ENCODE measurements around the gene NXF2.
"Not testable (repeated sequence)": the region's sequence is repeated elsewhere in the genome, so short reads cannot be mapped to it uniquely, and the experiment has no call there.

The NXF2 gene, protein sequence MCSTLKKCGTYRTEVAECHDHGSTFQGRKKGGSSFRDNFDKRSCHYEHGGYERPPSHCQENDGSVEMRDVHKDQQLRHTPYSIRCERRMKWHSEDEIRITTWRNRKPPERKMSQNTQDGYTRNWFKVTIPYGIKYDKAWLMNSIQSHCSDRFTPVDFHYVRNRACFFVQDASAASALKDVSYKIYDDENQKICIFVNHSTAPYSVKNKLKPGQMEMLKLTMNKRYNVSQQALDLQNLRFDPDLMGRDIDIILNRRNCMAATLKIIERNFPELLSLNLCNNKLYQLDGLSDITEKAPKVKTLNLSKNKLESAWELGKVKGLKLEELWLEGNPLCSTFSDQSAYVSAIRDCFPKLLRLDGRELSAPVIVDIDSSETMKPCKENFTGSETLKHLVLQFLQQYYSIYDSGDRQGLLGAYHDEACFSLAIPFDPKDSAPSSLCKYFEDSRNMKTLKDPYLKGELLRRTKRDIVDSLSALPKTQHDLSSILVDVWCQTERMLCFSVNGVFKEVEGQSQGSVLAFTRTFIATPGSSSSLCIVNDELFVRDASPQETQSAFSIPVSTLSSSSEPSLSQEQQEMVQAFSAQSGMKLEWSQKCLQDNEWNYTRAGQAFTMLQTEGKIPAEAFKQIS

DNA sequence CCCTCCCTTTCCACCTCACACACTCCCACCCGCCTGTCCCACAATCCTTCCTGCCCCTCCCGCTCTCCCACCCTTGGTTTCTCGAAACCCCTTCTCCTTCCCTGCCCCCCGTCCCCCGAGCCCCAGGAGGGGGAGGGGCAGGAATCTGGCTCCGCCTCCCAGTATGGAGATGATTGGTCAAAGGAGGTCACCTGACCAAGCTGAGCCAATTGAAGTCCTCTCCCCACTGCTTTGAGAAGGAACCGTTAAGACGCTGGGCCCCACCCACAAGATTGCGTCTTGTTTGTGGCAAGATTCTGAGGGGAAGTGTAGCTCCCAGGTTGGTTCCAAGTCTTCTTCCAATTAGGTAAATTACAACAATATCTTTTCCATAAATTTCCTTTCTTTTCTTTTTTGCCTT lies at the start of gene NXF2:
Gene NXF2, plus strand, starts transcription at position 275 of the 400 bp plus-strand sequence. CDS start 59,912 bp downstream, outside the sequence.
- H3K36me3 ChIP-seq; H3K4me3 ChIP-seq; intact Hi-C loops (cut with DNase I; ENCODE audit: low total_unique reads); H3K4me1 ChIP-seq; DNase-seq; H3K9me3 ChIP-seq; H3K27ac ChIP-seq; H3K27me3 ChIP-seq: not testable (repeated sequence)

DNA sequence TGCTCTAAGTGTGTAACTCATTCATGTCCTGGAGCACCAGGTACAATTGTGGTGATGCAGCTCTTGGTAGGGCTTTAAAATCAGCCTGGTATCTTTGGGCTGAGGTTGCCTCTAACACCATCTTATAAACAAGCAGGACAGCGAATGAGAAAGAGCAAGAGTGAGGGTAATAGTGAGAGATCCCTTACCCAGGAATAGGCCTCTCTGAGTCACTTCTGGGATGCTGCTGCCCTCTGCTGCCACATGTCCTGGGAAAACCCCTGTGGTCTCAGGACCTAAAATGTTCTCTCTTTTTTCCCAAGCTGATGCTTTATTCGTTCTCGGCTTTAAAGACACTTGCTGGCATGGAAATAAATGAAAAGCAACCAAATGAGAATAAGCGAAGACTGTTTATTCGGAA lies 39.0 kb upstream of the NXF2 start:
- H3K27ac ChIP-seq; DNase-seq; intact Hi-C loops (cut with DNase I; ENCODE audit: low total_unique reads); H3K36me3 ChIP-seq; H3K9me3 ChIP-seq; H3K27me3 ChIP-seq; H3K4me1 ChIP-seq; H3K4me3 ChIP-seq: not testable (repeated sequence)

DNA sequence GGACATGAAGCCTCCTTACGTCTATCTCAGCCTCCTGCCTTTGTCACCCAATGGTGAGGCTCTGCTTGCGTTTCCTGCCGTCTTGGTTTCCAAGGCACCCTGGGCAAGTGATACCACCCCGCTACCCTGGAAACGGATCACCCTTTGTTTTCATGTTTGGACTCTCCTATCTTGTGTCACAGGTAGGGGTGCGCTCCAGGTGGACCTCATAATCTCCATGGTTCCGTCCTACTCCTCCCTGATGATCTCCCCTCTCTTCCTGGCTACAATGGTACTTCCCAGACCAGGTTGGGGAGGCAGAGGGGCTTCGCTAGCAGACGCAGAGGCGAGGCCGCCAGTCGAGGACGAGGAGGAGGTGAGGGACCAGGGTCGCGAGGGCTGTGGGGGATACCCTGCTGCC lies 32.0 kb upstream of the NXF2 start, which contains the start of gene TCP11X1:
Gene TCP11X1, plus strand, starts transcription at position 316 of the 400 bp plus-strand sequence.
- H3K36me3 ChIP-seq; DNase-seq; H3K4me1 ChIP-seq; H3K4me3 ChIP-seq; H3K27me3 ChIP-seq; intact Hi-C loops (cut with DNase I; ENCODE audit: low total_unique reads); H3K27ac ChIP-seq; H3K9me3 ChIP-seq: not testable (repeated sequence)

DNA sequence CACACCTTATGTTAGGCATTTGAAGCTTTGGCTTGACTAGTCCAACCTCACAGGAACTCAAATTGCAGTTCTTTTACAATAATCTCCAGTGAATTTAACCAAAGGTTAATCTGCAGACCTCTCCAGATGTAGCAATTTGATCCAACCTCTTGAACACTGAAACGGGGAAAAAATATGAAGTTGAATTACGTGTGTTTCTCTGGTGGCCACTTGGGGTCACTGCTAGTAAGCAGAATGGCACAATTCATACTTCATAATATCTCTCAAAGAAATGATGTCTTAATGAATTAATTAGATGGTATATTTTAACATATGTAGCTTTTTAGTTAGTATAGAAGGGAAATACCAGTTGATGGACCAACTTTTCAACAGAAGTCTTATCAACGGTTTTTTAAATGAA lies 30.5 kb upstream of the NXF2 start:
- DNase-seq; H3K27ac ChIP-seq; H3K4me3 ChIP-seq; H3K36me3 ChIP-seq; H3K9me3 ChIP-seq; H3K27me3 ChIP-seq; intact Hi-C loops (cut with DNase I; ENCODE audit: low total_unique reads); H3K4me1 ChIP-seq: not testable (repeated sequence)

DNA sequence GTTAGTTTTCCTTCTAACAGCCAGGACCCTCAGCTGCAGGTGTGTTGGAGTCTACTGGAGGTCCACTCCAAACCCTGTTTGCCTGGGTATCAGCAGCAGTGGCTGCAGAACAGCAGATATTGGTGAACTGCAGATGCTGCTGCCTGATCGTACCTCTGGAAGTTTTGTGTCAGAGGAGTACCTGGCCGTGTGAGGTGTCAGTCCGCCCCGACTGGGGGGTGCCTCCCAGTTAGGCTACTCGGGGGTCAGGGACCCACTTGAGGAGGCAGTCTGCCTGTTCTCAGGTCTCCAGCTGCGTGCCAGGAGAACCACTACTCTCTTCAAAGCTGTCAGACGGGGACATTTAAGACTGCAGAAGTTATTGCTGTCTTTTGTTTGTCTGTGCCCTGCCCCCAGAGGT lies 11.3 kb upstream of the NXF2 start:
- H3K27me3 ChIP-seq; H3K4me3 ChIP-seq; intact Hi-C loops (cut with DNase I; ENCODE audit: low total_unique reads); H3K27ac ChIP-seq; H3K9me3 ChIP-seq; H3K36me3 ChIP-seq; H3K4me1 ChIP-seq; DNase-seq: not testable (repeated sequence)

DNA sequence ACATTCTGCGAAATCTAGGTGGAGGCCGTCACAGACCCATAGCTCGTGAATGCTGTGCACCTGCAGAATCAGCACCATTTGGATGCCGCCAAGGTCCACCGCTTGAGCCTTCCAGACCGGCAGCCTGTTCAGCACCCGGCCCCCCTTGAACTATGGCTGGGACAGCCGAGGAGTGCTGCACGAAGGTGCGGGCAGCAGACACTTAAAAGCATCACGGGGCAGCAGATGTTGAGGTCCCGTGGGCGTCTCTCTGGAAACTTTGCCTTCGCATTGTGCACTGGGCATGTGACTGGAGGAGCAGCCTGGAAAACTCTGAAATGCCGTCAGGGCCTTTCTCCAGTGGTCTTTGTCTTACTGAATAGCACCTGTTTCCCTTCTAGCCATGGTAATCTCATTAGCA lies 6.7 kb upstream of the NXF2 start:
- H3K4me3 ChIP-seq; H3K4me1 ChIP-seq; H3K9me3 ChIP-seq; H3K27ac ChIP-seq; H3K36me3 ChIP-seq; DNase-seq; intact Hi-C loops (cut with DNase I; ENCODE audit: low total_unique reads); H3K27me3 ChIP-seq: not testable (repeated sequence)

DNA sequence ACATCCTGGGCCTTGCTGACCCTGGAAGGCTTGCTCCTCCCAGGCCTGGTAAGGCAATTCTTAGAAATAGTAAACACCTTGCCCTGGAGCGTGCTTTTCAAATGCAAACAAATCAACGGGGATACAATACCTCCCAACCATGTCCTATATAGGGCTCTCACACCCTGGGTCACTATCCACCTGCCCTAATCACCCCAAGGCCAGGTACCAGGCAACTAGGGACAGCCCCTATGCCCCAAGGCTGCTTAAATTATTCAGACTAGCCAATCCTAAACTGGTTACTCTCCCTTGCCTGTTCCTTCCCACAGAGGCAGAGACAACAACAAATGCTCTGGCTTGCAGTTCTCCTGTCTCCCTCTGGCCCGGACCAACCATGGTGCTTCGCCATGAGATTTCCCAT lies 25.3 kb downstream of the NXF2 start:
- H3K36me3 ChIP-seq; H3K4me1 ChIP-seq; H3K4me3 ChIP-seq; DNase-seq; H3K9me3 ChIP-seq; H3K27ac ChIP-seq; H3K27me3 ChIP-seq; intact Hi-C loops (cut with DNase I; ENCODE audit: low total_unique reads): not testable (repeated sequence)

DNA sequence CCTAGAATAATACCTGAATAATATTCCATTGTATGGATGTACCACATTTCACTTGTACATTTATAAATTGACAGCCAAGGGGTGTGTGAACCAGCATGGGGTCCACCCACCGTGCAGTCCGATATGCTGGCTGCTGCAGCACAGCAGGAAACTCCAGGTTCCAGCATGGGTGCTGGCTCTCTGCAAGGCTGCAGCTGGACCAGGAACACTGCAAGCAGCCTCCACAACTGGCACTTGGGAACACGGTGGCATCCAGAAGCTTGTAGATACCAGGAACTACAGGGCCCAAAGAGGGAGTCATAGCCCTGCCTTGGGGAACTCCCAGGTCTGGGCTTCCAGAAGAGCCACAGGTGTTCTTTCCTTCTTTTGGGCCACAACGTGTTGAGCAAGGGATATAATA lies 91.2 kb downstream of the NXF2 start:
- DNase-seq: no peak
- intact Hi-C loops (cut with DNase I; ENCODE audit: low total_unique reads): no loop called here
- Histone ChIP-seq H3K9me3 (no peaks in the 10 kb centered on the region), H3K4me1 (no peaks in the 10 kb centered on the region), H3K27ac (no peak overlapping the region), H3K4me3 (no peak overlapping the region), H3K36me3 (no peaks in the 10 kb centered on the region), H3K27me3 (no peaks in the 10 kb centered on the region)
- TF ChIP-seq, protein P1, sequence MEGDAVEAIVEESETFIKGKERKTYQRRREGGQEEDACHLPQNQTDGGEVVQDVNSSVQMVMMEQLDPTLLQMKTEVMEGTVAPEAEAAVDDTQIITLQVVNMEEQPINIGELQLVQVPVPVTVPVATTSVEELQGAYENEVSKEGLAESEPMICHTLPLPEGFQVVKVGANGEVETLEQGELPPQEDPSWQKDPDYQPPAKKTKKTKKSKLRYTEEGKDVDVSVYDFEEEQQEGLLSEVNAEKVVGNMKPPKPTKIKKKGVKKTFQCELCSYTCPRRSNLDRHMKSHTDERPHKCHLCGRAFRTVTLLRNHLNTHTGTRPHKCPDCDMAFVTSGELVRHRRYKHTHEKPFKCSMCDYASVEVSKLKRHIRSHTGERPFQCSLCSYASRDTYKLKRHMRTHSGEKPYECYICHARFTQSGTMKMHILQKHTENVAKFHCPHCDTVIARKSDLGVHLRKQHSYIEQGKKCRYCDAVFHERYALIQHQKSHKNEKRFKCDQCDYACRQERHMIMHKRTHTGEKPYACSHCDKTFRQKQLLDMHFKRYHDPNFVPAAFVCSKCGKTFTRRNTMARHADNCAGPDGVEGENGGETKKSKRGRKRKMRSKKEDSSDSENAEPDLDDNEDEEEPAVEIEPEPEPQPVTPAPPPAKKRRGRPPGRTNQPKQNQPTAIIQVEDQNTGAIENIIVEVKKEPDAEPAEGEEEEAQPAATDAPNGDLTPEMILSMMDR (IDR thresholded peaks at IDR 0.05): no peak

DNA sequence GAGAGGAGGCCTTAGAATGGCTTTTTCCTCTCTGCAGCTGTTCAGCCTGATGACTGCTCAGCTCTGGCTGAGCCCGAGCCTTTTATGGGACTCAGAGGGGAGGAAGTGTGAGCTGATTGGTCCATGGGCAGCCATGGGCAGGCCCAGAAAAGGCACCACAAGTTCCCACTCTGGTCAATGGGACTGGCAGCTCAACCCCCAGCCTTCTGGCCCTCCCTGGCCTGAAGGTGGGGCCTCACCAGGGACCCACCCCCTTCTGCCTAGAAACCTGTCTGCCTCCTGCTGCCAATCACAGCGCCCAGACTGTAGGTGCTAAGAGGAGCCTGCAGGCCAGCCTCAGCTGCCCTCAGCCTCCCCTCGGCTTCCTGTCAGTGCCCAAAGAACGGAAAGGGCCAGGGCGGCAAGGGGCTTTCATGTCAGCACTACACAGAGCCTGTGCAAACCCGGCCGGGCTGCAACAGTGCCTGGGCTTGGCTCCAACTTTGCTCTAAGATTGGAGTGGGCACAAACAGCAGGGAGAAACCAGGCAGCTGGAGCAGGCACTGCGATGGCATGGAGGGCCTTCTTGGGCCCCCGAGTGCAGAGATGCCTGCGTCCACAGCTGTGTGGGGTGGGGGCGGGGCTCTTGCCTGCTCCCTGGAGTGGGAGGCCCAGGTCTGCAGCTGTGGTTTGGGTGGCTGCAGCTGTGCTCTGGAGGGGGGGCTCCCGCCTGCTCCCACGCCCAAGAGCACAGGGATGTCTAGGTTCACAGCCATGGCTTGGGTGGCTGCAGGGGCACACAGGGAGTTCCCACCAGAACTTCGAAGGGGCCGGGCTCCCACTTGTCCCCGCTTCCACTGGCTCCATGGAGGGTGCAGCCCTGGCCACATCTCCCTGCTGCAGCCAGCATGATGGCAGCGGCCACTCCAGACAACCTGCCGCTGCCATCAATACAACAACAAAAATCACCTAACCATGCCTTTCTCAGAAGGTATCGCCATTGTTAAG lies 92.6 kb downstream of the NXF2 start:
- no peaks in the 10 kb centered on the region for H3K9me3 ChIP-seq
- TF ChIP-seq, protein P1 (IDR thresholded peaks at IDR 0.05): no peak
- intact Hi-C loops (cut with DNase I; ENCODE audit: low total_unique reads): no loop called here
- H3K27me3 ChIP-seq: no peaks in the 10 kb centered on the region
- H3K27ac ChIP-seq: no peak overlapping the region
- H3K4me3 ChIP-seq: no peak overlapping the region
- no peak for DNase-seq
- no peaks in the 10 kb centered on the region for H3K36me3 ChIP-seq
- H3K4me1 ChIP-seq: no peaks in the 10 kb centered on the region
